HG03175 (cell line): Measurements from ENCODE around the gene JUP.

Experiments
- ATAC-seq: cut with Tn5 transposase; IDR thresholded peaks from one replicate; pipeline ENCODE4 v1.9.1; 2021; ENCODE audit warnings: mild to moderate bottlenecking, moderate library complexity; ENCODE audit not compliant: unreplicated experiment

Gene JUP

GRCh38 chr17:41724476-41725050, 61.9 kb downstream of the JUP start:
- no peak for ATAC-seq

- no peak for ATAC-seq
Measured at GRCh38 chr17:41723801-41724475, 62.6 kb downstream of the JUP start.

- no peak for ATAC-seq
Measured at GRCh38 chr17:41722231-41722630, 64.3 kb downstream of the JUP start.

GRCh38 chr17:41718287-41718645, 68.2 kb downstream of the JUP start:
- no peak for ATAC-seq

- no peak for ATAC-seq
Measured at GRCh38 chr17:41717408-41718286, 68.9 kb downstream of the JUP start.

- ATAC-seq = no peak
Measured at GRCh38 chr17:41711669-41712400, 74.7 kb downstream of the JUP start, which contains the start of gene GAST. TSS of gene GAST (plus strand) at chr17:41712331. CDS start at chr17:41715437, 3,106 bp downstream.

- ATAC-seq = no peak
Measured at GRCh38 chr17:41710472-41711090, 75.9 kb downstream of the JUP start.

- ATAC-seq = no peak
Measured at GRCh38 chr17:41707803-41708669, 78.5 kb downstream of the JUP start.

GRCh38 chr17:41705271-41705991, 81.1 kb downstream of the JUP start:
- no peak for ATAC-seq
